Right ventricle myocardium inferior (tissue), 1 donor: ENCODE measurements around the gene PSTK. TPM values are rescaled to one million over a fixed set of nuclear protein-coding genes. Genes with fewer than 3 reads are reported as not detected.

Experiments used
- ATAC-seq: fragments of 200-7000 bp; cut with Tn5 transposase; one replicate; pipeline ENCODE4 v1.9.1; 2020; ENCODE audit warnings: mild to moderate bottlenecking, moderate library complexity
- DNase-seq: peaks from one replicate; pipeline ENCODE4 v3.0.0; 2021; ENCODE audit errors: missing footprints
- intact Hi-C: fragments of 100-400 bp; cut with DNase I; formaldehyde crosslinking; loops from one replicate; pipeline ENCODE4 v1.11.0; 2022
- total RNA-seq: library from RNA; stranded (reverse); fragmentation: NEBNext Ultra II Directional; extraction: Animal tissue kit (Norgen Biotek cat#: 25700); gene quantifications from one replicate; pipeline ENCODE4 v1.2.1, GENCODE V29; 2021
- donor health status: DM: no; HTN: yes; CAD: no; lungs with severe emphysema.

Gene PSTK
- total RNA-seq, 1 donor from 2014 or later = 1.5 TPM

DNA sequence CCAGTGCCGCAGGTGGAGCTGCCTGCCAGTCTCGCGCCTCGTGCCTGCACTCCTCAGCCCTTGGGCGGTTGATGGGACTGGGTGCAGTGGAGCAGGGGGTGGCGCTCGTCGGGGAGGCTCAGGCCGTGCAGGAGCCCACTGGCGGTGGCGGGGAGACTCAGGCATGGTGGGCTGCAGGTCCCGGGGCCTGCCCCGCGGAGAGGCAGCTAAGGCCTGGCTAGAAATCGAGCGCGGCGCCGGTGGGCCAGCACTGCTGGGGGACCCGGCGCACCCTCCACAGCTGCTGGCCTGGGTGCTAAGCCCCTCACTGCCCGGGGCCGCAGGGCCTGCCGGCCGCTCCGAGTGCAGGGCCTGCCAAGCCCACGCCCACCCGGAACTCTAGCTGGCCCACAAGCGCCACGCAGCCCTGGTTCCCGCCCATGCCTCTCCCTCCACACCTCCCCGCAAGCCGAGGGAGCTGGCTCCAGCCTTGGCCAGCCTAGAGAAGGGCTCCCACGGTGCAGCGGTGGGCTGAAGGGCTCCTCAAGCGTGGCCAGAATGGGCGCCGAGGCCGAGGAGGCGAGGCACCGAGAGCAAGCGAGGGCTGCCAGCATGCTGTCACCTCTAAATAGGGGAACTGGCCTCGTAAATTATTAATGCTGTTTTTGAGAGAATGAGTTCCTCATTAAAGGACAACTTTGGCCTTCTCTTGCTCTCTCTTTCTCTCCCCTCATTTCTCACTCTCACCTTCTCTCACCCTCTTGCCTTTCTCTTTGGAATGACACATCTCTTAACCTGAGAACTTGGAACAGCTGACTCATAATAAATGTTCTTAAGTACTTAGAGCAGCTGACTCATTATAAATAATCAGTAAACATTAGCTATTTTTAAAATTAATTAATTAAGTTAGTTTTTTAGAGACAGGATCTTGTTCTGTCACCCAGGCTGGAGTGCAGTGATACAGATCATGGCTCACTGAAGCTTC lies 33.5 kb downstream of the PSTK start:
- DNase-seq (no peak), ATAC-seq (no peak)
- intact Hi-C loops = no loop called here

GRCh38 chr10:123014772-123015171 lies 34.6 kb downstream of the PSTK start:
- DNase-seq (no peak), ATAC-seq (no peak)
- intact Hi-C loops = no loop called here

- intact Hi-C loops = no loop called here
- ATAC-seq (no peak), DNase-seq (no peak)
Measured at GRCh38 chr10:123016228-123016627, 36.0 kb downstream of the PSTK start.

GRCh38 chr10:123017421-123018165 lies 37.4 kb downstream of the PSTK start:
- DNase-seq = no peak
- ATAC-seq = no peak
- intact Hi-C loops = no loop called here

- no peak for ATAC-seq
- intact Hi-C loops = no loop called here
- DNase-seq = no peak
Measured at GRCh38 chr10:123018531-123018930, 38.3 kb downstream of the PSTK start.

GRCh38 chr10:123019264-123019663 lies 39.1 kb downstream of the PSTK start:
- intact Hi-C loops = no loop called here
- ATAC-seq (no peak), DNase-seq (no peak)

DNA sequence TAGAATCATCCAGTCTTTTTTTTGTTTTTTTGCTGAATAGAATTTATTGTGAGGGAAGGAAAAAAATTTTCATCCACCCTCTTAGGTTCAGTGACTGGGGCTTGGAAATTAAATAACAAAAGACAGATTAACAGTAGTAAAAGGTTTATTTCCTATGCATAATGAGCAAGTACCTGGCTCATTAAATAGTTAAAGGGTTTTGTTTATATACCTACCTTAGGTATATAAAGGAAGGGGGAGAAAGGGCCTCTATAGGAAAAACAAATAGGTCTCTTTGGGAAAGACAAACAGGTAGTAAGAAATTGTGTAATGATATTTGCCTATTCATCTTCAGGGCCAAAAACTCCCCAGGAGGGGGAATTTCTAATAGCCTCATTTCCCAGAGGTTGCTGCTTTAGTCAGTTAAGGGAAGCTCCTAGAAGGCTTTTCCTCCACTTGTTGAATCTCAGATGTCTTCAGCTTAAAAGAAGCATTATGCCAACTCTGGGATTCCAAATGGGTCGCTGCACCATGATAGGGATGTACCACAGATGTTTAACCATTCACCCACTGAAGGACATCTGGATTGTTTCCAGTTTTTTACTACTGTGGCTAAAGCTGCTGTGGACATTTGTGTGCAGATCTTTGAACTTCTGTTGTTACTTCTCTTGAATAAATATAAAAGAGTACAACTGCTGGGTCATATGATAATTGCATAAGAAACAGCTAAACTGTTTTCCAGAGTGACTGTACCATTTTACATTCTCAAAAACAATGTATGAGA lies 39.9 kb downstream of the PSTK start:
- ATAC-seq = no peak
- DNase-seq = no peak
- intact Hi-C loops = no loop called here

DNA sequence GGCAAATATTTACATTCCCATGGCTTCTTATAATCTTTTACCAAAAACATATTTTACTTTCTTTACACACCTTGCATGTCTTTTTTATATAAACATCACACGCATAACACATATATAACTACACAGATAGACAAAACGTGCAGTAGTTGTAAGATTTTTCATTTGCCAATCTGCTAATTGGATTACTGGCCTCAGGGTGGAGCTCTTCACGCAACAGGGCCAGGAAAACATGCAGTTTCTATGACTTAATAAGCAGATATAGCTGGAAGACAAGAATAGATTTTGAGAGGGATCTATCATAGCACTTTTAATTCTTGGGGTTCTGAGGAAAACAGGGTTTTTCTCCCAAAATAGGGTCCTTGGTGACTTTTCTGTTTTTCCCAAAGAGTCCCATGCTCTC lies 41.3 kb downstream of the PSTK start:
- ATAC-seq = no peak
- intact Hi-C loops = no loop called here
- no peak for DNase-seq

- DNase-seq (no peak), ATAC-seq (no peak)
- intact Hi-C loops = no loop called here
Measured at GRCh38 chr10:123024540-123024939, 44.3 kb downstream of the PSTK start.

DNA sequence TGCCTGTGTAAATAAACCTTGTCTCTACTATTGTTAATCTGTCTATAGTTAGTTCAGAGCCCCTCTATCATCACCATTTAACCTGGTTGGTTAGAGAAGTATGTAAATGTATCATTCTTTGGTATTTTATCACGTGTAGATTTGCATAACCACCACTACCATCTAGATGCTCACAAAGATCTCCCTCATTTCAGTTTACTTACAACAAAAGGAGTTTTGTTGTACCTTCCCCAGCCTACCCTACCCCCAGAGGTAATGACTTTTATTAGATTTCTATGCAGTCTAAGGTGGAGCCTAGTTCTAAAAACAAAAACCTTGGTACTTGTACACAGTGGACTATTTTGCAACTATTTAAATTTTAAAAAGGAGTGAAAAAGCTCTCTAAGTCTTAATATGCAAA lies 46.1 kb downstream of the PSTK start:
- intact Hi-C loops = no loop called here
- ATAC-seq = no peak
- no peak for DNase-seq

DNA sequence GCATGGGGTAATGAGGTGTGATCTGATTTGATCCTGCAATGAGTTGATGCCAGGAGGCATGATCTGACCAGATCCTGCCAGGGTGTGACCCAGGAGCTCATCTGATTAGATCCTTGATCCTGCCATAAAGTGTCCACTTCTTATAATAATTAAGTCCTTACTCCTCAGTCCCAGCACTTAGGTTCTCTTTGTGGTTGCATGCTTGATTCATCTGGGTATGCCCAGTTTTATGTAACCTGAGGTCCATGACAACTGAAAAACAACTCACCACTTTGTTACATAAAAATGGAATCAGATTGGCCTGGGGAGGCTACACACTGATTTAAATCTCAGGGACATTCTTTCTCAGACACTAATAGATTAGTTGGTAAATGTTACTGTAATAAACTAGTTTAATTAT lies 47.7 kb downstream of the PSTK start:
- DNase-seq = no peak
- intact Hi-C loops = no loop called here
- ATAC-seq = no peak

- intact Hi-C loops = no loop called here
- no peak for ATAC-seq
- DNase-seq = no peak
Measured at GRCh38 chr10:123031124-123031523, 50.9 kb downstream of the PSTK start.

DNA sequence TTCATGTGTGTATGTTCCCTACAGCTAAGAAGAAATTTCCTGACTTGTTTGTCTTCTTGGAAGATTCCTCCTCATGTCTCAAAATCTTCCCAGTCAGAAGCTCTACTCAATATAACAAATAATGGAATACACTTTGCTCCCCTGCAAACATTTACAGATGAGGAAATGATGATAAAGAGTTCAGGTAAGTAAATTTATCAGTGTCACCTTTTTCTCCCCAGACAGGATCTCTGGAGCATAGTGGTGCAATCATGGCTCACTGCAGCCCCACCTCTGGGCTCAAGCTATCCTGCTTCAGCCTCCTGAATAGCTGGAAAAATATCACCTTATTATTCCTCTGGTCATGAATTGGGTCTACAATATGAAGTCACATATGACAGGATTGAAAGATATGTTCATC lies 54.1 kb downstream of the PSTK start:
- intact Hi-C loops = no loop called here
- ATAC-seq (no peak), DNase-seq (no peak)

GRCh38 chr10:123035467-123036086 lies 55.4 kb downstream of the PSTK start:
- no peak for DNase-seq
- intact Hi-C loops = no loop called here
- ATAC-seq = no peak

GRCh38 chr10:123038782-123039631 lies 58.8 kb downstream of the PSTK start:
- ATAC-seq (no peak), DNase-seq (no peak)
- intact Hi-C loops = no loop called here

DNA sequence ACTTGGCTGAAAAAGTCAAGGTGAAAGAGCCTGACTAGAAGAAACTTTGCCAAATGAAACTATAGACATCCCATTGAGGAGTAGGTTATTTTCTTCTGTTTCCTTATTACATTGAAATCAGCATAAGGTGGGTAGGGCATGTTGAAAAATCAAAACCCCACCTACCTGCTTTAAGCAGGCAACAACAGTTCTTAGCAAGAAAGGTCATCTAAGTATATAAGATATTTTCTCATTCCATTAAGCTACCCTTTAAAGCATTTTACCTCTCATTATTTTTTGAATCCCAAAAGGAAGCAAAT lies 59.4 kb downstream of the PSTK start:
- intact Hi-C loops = no loop called here
- ATAC-seq (no peak), DNase-seq (no peak)
